ENCODE measurements around the gene ALKBH5.

- TF ChIP-seq POLR2A (IDR thresholded peaks at IDR 0.05; ENCODE audit: low read depth, low read length) (no peak), FOS (IDR thresholded peaks at IDR 0.05; ENCODE audit: borderline replicate concordance, extremely low read depth, insufficient read length) (no peak), ZNF274 (IDR thresholded peaks at IDR 0.05; ENCODE audit: insufficient read depth, insufficient read length) (no peak), RAD21 (IDR thresholded peaks at IDR 0.05; ENCODE audit: insufficient read depth, low read depth, low read length) (no peak), POLR2AphosphoS5 (IDR thresholded peaks at IDR 0.05; ENCODE audit: low read length) (no peak), CTCF (IDR thresholded peaks at IDR 0.05 in 2 of 3, conservative IDR thresholded peaks at IDR 0.05 in 1 of 3; ENCODE audit: control insufficient read depth in 2 of 3, extremely low read depth in 1 of 3, insufficient read depth in 1 of 3, low read depth in 3 of 3, low read length in 3 of 3) (no peak), ELK1 (IDR thresholded peaks at IDR 0.05; ENCODE audit: low read depth, low read length) (no peak), PML (IDR thresholded peaks at IDR 0.05; ENCODE audit: low read length) (no peak), SREBF1 (IDR thresholded peaks at IDR 0.05; ENCODE audit: low read length) (no peak), CREB1 (IDR thresholded peaks at IDR 0.05; ENCODE audit: low read depth) (no peak)
- TF ChIP-seq, protein P1, sequence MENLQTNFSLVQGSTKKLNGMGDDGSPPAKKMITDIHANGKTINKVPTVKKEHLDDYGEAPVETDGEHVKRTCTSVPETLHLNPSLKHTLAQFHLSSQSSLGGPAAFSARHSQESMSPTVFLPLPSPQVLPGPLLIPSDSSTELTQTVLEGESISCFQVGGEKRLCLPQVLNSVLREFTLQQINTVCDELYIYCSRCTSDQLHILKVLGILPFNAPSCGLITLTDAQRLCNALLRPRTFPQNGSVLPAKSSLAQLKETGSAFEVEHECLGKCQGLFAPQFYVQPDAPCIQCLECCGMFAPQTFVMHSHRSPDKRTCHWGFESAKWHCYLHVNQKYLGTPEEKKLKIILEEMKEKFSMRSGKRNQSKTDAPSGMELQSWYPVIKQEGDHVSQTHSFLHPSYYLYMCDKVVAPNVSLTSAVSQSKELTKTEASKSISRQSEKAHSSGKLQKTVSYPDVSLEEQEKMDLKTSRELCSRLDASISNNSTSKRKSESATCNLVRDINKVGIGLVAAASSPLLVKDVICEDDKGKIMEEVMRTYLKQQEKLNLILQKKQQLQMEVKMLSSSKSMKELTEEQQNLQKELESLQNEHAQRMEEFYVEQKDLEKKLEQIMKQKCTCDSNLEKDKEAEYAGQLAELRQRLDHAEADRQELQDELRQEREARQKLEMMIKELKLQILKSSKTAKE (IDR thresholded peaks at IDR 0.05; ENCODE audit: low read depth, poor library complexity, severe bottlenecking): no peak
Observed at GRCh38 chr17:18240449-18240848, 56.8 kb downstream of the ALKBH5 start.

All from GM12878 (cell line).